ENCODE results near the gene SGK2.

DNA sequence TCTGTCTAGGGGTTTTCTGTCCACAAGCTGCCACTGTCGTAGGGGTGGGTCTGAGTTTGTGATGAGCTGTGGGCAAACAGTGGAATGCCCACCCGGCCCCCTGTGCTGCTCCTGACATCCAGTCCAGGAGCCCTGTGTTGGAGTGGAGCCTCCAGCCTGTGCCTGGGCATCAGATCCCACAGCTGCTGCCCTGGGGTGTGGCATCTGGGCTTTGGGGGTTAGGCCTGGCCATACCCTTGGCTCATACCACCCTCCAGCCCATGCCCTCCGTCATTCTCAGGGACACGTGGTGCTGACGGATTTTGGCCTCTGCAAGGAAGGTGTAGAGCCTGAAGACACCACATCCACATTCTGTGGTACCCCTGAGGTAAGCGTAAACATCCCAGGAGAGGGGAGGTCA, 12.9 kb downstream of the SGK2 start:
- no peak for TF ChIP-seq EZH2 (optimal IDR thresholded peaks at IDR 0.05; ENCODE audit: low read depth, low read length)
- TF ChIP-seq, protein P1, sequence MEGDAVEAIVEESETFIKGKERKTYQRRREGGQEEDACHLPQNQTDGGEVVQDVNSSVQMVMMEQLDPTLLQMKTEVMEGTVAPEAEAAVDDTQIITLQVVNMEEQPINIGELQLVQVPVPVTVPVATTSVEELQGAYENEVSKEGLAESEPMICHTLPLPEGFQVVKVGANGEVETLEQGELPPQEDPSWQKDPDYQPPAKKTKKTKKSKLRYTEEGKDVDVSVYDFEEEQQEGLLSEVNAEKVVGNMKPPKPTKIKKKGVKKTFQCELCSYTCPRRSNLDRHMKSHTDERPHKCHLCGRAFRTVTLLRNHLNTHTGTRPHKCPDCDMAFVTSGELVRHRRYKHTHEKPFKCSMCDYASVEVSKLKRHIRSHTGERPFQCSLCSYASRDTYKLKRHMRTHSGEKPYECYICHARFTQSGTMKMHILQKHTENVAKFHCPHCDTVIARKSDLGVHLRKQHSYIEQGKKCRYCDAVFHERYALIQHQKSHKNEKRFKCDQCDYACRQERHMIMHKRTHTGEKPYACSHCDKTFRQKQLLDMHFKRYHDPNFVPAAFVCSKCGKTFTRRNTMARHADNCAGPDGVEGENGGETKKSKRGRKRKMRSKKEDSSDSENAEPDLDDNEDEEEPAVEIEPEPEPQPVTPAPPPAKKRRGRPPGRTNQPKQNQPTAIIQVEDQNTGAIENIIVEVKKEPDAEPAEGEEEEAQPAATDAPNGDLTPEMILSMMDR (IDR thresholded peaks at IDR 0.05; ENCODE audit: low read length): no peak
- TF ChIP-seq EZH2phosphoT487 (IDR thresholded peaks at IDR 0.05; ENCODE audit: low read length): no peak

All from MM.1S (cell line).